OCI-LY7 (cell line): Measurements from ENCODE around the gene SMIM44.

Experiments used
- CTCF ChIP-seq: fragments of 200-600 bp; sonication (generic); conservative IDR thresholded peaks from 2 replicates; pipeline ENCODE4 v1.5.1; 2014; ENCODE audit warnings: mild to moderate bottlenecking, antibody characterized with exemption, low read length, moderate library complexity, mixed read lengths
- EZH2phosphoT487 ChIP-seq: fragments of 200-600 bp; sonication (generic); IDR thresholded peaks from 2 replicates; pipeline ENCODE4 v1.6.1; 2018; ENCODE audit warnings: low read depth, borderline replicate concordance, mild to moderate bottlenecking, mixed run types, antibody characterized with exemption, low read length, moderate library complexity, mixed read lengths

GRCh38 chr19:3524904-3525451 is 41.7 kb upstream of the SMIM44 start:
- no peak for TF ChIP-seq CTCF
- no peak for TF ChIP-seq EZH2phosphoT487
